ENCODE results near the gene ABCC4. TPM values are rescaled to one million over a fixed set of nuclear protein-coding genes. Genes with fewer than 3 reads are reported as not detected.

Gene ABCC4
- total RNA-seq, 4 donors from 2014 or later = 3.9 to 6.8 (median 4.7) TPM

DNA sequence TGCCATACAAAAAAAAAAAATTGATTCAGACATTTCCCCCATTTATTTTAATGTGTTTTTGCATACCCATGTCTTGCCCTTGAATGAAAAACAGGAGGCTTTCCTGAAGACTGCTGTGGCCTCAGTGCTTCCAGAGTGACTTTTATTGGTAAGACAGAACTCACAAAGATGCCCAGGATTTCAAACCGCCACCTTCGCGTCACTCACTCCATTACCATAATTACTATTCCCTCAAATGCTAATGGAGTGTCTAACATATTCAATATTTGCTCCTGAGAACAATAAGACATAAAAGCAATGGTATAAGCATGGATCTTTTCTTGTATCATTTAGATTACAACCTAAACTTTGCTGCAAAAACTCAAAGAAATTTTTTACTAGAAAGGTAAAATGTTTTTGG, 306.7 kb downstream of the ABCC4 start:
- Histone ChIP-seq H3K9me3 (peaks cover 0 to 5% (median 0%) of the 10 kb centered on the region in 3 donors), H3K27ac (no peak overlapping the region), H3K36me3 (no peaks in the 10 kb centered on the region), H3K27me3 (peaks cover 16% of the 10 kb centered on the region), H3K4me3 (no peak overlapping the region), H3K4me1 (no peaks in the 10 kb centered on the region)
- 52 to 79% methylated on average over 2 of the region's 3 CpGs for WGBS, 2 donors (ENCODE audit: low coverage in 1 of 2)
- TF ChIP-seq POLR2A (IDR thresholded peaks at IDR 0.05) = no peak
- TF ChIP-seq POLR2AphosphoS5 (IDR thresholded peaks at IDR 0.05) = no peak
- TF ChIP-seq, protein P1, sequence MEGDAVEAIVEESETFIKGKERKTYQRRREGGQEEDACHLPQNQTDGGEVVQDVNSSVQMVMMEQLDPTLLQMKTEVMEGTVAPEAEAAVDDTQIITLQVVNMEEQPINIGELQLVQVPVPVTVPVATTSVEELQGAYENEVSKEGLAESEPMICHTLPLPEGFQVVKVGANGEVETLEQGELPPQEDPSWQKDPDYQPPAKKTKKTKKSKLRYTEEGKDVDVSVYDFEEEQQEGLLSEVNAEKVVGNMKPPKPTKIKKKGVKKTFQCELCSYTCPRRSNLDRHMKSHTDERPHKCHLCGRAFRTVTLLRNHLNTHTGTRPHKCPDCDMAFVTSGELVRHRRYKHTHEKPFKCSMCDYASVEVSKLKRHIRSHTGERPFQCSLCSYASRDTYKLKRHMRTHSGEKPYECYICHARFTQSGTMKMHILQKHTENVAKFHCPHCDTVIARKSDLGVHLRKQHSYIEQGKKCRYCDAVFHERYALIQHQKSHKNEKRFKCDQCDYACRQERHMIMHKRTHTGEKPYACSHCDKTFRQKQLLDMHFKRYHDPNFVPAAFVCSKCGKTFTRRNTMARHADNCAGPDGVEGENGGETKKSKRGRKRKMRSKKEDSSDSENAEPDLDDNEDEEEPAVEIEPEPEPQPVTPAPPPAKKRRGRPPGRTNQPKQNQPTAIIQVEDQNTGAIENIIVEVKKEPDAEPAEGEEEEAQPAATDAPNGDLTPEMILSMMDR (IDR thresholded peaks at IDR 0.05) = no peak
- TF ChIP-seq EP300 (IDR thresholded peaks at IDR 0.05) = no peak
- ATAC-seq = no peak

DNA sequence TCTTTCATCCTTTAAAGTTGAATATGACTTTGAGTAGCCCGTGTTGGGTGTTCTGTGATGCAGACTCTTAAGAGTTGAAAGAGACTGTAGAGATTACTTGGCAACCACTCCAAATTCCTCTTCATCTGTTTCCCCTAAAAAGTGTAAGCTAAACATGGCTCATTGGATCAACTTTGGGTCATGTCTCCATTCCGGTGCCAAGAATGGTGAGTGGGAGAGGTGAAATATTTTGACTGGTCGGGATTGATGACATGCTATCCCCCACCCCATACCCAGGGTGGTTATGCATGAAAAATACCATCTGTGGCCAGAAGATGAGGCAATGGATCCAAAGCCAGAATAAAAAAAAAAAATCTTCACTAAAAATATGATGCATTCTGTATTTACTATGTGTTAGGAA, 307.6 kb downstream of the ABCC4 start:
- TF ChIP-seq POLR2A (IDR thresholded peaks at IDR 0.05) (no peak), EP300 (IDR thresholded peaks at IDR 0.05) (no peak)
- TF ChIP-seq, protein P1 (IDR thresholded peaks at IDR 0.05) = no peak

DNA sequence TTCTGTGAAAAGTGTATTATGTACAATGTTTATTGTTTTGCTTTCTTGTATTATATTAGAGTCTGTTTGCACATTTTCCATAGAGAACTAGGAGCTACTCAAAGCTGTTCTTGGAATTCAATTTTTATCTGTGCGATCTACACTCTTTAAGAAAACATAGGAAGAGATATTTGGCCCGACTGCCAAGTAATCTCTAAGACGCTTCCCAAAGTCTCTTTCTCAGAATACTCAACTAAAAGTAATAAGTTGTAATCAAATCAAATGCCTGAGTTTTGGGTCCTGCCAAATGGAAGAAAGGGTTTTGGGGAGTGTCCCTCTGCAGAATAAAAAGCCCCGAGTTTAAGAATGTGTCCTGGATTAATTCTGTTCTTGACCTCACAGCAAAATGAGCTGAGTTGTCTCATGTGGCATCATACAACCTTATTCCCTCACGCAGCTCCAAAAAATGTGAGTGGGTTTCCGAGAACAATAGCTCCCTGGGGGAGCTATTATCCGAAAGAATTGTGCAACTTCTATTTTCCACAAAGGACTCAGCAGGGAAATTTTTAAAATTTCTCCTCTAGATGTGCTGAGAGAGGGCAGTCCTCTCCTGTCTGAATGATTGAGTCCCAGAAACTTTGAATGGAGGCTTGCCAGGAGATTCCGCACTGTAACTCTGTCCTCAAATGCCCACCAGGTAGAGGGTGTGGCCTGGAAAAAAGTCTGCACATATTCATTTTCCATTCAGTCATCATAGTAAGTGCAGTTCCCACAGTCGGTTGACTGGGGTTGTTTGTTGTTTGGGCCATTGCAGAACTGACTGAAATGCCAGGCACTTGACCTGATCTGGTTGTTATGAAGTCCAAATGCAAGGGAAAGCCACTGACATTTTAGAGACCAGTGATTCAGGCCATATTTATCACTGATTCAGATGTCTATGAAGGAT, 309.0 kb downstream of the ABCC4 start:
- Histone ChIP-seq H3K36me3 (no peaks in the 10 kb centered on the region), H3K27me3 (peaks cover 16% of the 10 kb centered on the region), H3K27ac (no peak overlapping the region), H3K9me3 (peaks cover 0 to 5% (median 0%) of the 10 kb centered on the region in 3 donors), H3K4me3 (no peak overlapping the region), H3K4me1 (no peaks in the 10 kb centered on the region)
- WGBS, 2 donors (ENCODE audit: low coverage in 1 of 2) = 47 to 56% methylated on average over 8 to 9 of the region's 9 CpGs
- no peak for ATAC-seq
- TF ChIP-seq EP300 (IDR thresholded peaks at IDR 0.05) = no peak
- TF ChIP-seq POLR2A (IDR thresholded peaks at IDR 0.05) = no peak
- TF ChIP-seq, protein P1 (IDR thresholded peaks at IDR 0.05) = no peak
- no peak for TF ChIP-seq POLR2AphosphoS5 (IDR thresholded peaks at IDR 0.05)

More for the DNA sequence above, 307.6 kb downstream of the ABCC4 start:
- Histone ChIP-seq H3K27me3 (peaks cover 16% of the 10 kb centered on the region), H3K9me3 (peaks cover 0 to 5% (median 0%) of the 10 kb centered on the region in 3 donors), H3K36me3 (no peaks in the 10 kb centered on the region), H3K4me3 (no peak overlapping the region), H3K4me1 (no peaks in the 10 kb centered on the region), H3K27ac (no peak overlapping the region)
- WGBS, 2 donors (ENCODE audit: low coverage in 1 of 2) = 24 to 26% methylated on average over 3 of the region's 3 CpGs
- ATAC-seq = no peak

DNA sequence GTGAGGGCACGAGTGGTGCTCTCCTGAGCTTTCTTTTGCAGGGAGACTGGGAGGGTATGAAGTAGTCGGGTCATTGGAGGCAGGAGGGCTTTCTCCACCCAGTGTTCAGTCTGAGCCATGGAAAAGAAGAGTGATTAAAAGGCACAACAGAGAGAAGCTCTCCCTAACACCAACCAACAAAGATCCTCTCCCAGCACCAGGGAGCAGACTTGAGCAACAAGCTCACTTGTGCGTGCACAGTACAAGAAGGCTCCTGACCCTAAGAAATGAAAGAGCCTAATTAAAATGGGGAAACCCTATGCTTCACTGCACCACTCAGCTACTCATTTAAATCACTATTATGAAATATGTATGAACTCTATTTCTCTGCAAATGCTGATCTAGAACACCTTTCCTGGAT, 312.6 kb downstream of the ABCC4 start:
- 48 to 62% methylated on average over 2 to 3 of the region's 3 CpGs for WGBS, 2 donors (ENCODE audit: low coverage in 1 of 2)
- no peaks in the 10 kb centered on the region for H3K4me1 ChIP-seq
- no peak overlapping the region for H3K4me3 ChIP-seq
- TF ChIP-seq, protein P1 (IDR thresholded peaks at IDR 0.05) = no peak
- TF ChIP-seq EP300 (IDR thresholded peaks at IDR 0.05) (no peak), POLR2AphosphoS5 (IDR thresholded peaks at IDR 0.05) (no peak), POLR2A (IDR thresholded peaks at IDR 0.05) (no peak)
- H3K27ac ChIP-seq = no peak overlapping the region
- H3K36me3 ChIP-seq = no peaks in the 10 kb centered on the region
- ATAC-seq = no peak
- peaks cover 3% of the 10 kb centered on the region for H3K27me3 ChIP-seq
- no peaks in the 10 kb centered on the region for H3K9me3 ChIP-seq

DNA sequence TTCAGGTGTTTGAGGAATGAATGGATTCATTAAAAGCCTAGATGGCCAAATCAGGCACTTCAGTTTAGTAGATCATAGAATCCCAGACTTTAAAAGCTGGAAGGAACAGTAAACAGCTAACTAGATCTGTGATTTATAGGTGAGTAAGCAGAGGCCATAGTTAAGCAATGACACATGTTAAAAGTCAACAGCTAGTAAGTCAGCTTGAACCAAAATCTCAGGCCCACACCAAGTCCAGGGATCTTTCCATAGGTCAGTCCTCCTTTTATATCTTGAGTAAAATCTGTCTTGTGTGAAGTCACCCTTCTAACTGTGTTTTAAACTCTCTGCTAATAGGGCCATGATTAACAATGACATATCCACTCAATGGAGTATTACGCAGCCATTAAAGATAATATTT, 313.4 kb downstream of the ABCC4 start:
- no peak for ATAC-seq
- TF ChIP-seq POLR2A (IDR thresholded peaks at IDR 0.05) = no peak
- TF ChIP-seq, protein P1 (IDR thresholded peaks at IDR 0.05) = no peak
- no peak for TF ChIP-seq EP300 (IDR thresholded peaks at IDR 0.05)
- no peak for TF ChIP-seq POLR2AphosphoS5 (IDR thresholded peaks at IDR 0.05)
- WGBS, 2 donors (ENCODE audit: low coverage in 1 of 2) = 88% methylated on average over 1 of the region's 1 CpG; no CpG with 5 or more reads in 1 of the 2 donors
- H3K27me3 ChIP-seq = no peaks in the 10 kb centered on the region
- no peak overlapping the region for H3K27ac ChIP-seq
- no peaks in the 10 kb centered on the region for H3K4me1 ChIP-seq
- no peaks in the 10 kb centered on the region for H3K36me3 ChIP-seq
- no peaks in the 10 kb centered on the region for H3K9me3 ChIP-seq
- no peak overlapping the region for H3K4me3 ChIP-seq
